Ascending aorta (tissue), 2 donors: ENCODE data around the gene LTK. TPM values are rescaled to one million over a fixed set of nuclear protein-coding genes. Genes with fewer than 3 reads are reported as not detected.

ENCODE experiments used
- DNase-seq, 2 donors: peaks; one replicate each; pipeline ENCODE4 v3.0.0-alpha.2; 2019; ENCODE audit warnings: low spot score in 2 of 2
- H3K27ac ChIP-seq, 2 donors: fragments of 200-600 bp; sonication (generic); one replicate each; pipeline ENCODE4 v1.5.1; 2016 to 2017; ENCODE audit warnings: mild to moderate bottlenecking in 1 of 2
- H3K27me3 ChIP-seq: fragments of 200-600 bp; sonication (generic); one replicate; pipeline ENCODE4 v1.5.1; 2017
- H3K36me3 ChIP-seq, 2 donors: fragments of 200-600 bp; sonication (generic); one replicate each; pipeline ENCODE4 v1.5.1; 2016
- H3K4me1 ChIP-seq, 2 donors: fragments of 200-600 bp; sonication (generic); one replicate each; pipeline ENCODE4 v1.5.1; 2016 to 2017; ENCODE audit warnings: mild to moderate bottlenecking in 1 of 2
- H3K4me3 ChIP-seq, 2 donors: fragments of 200-600 bp; sonication (generic); one replicate each; pipeline ENCODE4 v1.5.1; 2016 to 2017; ENCODE audit warnings: mild to moderate bottlenecking in 1 of 2
- H3K9me3 ChIP-seq, 2 donors: fragments of 200-600 bp; sonication (generic); one replicate each; pipeline ENCODE4 v1.5.1; 2016
- intact Hi-C: fragments of 100-400 bp; cut with DNase I; formaldehyde crosslinking; loops from one replicate; pipeline ENCODE4 v1.15.1; 2023
- total RNA-seq: library from RNA; depleted of rRNA; stranded (reverse); fragments of >200 nt; gene quantifications from one replicate; pipeline ENCODE4 v1.1.0, GENCODE V29; 2016
- TF ChIP-seq, protein P1 (sequence below), 3 experiments: fragments of 200-600 bp in 2 of 3; fragments of 450-650 bp in 1 of 3; sonication (generic) in 2 of 3; IDR thresholded peaks; one replicate each; pipeline ENCODE4 v1.5.1; 2016 to 2019; ENCODE audit warnings: antibody characterized with exemption in 3 of 3, mild to moderate bottlenecking in 1 of 3, moderate library complexity in 1 of 3

The LTK gene
- total RNA-seq, 1 donor from 2014 or later = not detected

DNA sequence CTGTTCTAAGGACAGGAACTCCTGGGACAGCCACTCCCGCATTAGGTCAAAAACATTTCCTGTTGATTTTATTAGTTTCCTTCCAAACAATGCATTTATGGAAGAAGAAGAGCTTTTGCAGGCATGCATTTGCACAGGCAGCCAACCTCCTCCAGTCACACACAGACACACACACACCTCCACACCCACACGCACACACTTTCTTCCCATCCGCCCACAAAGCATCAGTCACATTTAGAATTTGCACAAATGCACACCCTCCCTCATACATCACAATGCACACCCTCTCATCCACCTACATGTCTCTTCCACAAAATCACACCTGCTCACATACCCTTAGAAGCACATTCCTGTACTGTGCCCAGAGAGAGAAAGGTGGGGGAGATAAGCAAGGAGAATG lies 41.3 kb upstream of the LTK start:
- H3K36me3 ChIP-seq = no peaks in the 10 kb centered on the region
- H3K9me3 ChIP-seq = no peaks in the 10 kb centered on the region
- no peak overlapping the region for H3K4me3 ChIP-seq
- no peak for DNase-seq
- intact Hi-C loops = loop anchor here (10.0 kb wide), 1 partner anchor 270 kb away; the partner anchor contains the start of gene JMJD7
- peaks cover 5 to 7% of the 10 kb centered on the region in 2 donors for H3K4me1 ChIP-seq
- TF ChIP-seq, protein P1, sequence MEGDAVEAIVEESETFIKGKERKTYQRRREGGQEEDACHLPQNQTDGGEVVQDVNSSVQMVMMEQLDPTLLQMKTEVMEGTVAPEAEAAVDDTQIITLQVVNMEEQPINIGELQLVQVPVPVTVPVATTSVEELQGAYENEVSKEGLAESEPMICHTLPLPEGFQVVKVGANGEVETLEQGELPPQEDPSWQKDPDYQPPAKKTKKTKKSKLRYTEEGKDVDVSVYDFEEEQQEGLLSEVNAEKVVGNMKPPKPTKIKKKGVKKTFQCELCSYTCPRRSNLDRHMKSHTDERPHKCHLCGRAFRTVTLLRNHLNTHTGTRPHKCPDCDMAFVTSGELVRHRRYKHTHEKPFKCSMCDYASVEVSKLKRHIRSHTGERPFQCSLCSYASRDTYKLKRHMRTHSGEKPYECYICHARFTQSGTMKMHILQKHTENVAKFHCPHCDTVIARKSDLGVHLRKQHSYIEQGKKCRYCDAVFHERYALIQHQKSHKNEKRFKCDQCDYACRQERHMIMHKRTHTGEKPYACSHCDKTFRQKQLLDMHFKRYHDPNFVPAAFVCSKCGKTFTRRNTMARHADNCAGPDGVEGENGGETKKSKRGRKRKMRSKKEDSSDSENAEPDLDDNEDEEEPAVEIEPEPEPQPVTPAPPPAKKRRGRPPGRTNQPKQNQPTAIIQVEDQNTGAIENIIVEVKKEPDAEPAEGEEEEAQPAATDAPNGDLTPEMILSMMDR (IDR thresholded peaks at IDR 0.05) = no peak
- no peak overlapping the region for H3K27ac ChIP-seq
- no peaks in the 10 kb centered on the region for H3K27me3 ChIP-seq

DNA sequence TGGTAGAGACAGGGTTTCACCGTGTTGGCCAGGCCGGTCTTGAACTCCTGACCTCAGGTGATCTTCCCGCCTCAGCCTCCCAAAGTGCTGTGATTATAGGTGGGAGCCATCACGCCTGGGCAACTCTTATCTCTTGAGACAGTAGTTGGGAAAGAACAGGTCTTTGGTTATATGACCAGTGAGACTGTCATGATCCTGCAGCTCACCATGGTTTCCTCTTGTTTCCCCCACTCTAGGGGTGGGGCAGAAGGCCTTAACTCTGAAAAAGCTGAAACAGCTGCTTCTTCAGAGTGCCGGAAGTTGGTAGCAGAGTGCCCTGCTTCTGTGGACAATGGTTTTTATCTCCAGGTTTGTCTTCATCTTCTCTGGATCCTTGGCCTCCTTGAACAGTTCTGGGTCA lies 40.7 kb upstream of the LTK start:
- Histone ChIP-seq H3K4me3 (no peak overlapping the region), H3K9me3 (no peaks in the 10 kb centered on the region), H3K4me1 (peaks cover 1 to 5% of the 10 kb centered on the region in 2 donors), H3K27me3 (no peaks in the 10 kb centered on the region), H3K36me3 (no peaks in the 10 kb centered on the region), H3K27ac (no peak overlapping the region)
- intact Hi-C loops = loop anchor here (10.0 kb wide), 1 partner anchor 270 kb away; the partner anchor contains the start of gene JMJD7
- no peak for DNase-seq
- TF ChIP-seq, protein P1 (IDR thresholded peaks at IDR 0.05) = no peak

DNA sequence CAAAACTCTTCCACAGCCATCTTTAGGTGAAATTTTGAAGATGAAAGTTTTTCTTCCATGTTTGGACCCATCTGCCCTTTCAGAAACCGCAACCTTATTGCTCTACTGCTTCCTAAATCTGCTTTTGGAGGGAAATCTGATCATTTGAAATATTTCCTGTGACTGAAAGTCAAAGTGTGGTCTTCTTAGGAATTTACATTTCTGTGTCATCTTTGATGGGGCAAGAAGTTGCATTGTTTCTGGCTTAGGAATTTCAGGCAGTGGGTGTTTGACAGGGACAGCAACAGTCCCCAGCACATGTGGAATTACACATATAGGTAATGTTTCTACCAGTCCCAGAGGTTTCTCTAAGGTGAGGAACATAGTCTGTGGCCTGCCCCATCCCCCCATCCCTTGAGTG lies 40.1 kb upstream of the LTK start:
- H3K36me3 ChIP-seq = no peaks in the 10 kb centered on the region
- peaks cover 0 to 5% of the 10 kb centered on the region in 2 donors for H3K4me1 ChIP-seq
- intact Hi-C loops = loop anchor here (10.0 kb wide), 1 partner anchor 271 kb away; the partner anchor contains the start of gene JMJD7
- H3K4me3 ChIP-seq = no peak overlapping the region
- no peak for DNase-seq
- TF ChIP-seq, protein P1 (IDR thresholded peaks at IDR 0.05) = no peak
- H3K27me3 ChIP-seq = no peaks in the 10 kb centered on the region
- no peak overlapping the region for H3K27ac ChIP-seq
- H3K9me3 ChIP-seq = no peaks in the 10 kb centered on the region

DNA sequence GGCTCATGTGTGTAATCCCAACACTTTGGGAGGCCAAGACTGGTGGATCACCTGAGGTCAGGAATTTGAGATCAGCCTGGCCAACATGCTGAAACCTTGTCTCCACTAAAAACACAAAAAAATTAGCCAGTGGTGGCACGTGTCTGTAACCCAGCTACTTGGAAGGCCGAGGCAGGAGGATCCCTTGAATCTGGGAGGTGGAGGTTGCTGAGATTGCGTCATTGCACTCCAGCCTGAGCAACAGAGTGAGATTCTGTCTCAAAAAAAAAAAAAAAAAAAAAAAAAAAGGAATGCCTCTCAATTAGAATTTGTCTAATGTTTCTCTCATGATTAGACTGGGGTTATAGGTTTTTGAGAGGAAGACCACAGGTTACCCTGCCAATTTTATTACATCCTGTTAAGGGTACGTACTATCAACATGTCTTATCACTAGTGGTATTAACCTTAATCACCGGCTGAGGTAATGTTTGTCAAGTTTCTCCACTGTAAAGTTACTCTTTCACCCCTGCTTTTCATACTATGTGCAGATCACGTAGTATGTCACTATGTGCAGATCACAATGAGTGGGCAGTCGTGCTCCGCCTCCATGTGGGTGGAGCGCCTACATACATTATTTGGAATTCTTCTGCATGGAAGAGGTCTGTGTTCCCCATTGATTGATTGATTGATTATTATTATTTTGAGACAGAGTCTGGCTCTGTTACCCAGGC lies 36.6 kb upstream of the LTK start:
- no peak overlapping the region for H3K27ac ChIP-seq
- intact Hi-C loops = loop anchor here (10.0 kb wide), 1 partner anchor 275 kb away; the partner anchor contains the start of gene JMJD7

DNA sequence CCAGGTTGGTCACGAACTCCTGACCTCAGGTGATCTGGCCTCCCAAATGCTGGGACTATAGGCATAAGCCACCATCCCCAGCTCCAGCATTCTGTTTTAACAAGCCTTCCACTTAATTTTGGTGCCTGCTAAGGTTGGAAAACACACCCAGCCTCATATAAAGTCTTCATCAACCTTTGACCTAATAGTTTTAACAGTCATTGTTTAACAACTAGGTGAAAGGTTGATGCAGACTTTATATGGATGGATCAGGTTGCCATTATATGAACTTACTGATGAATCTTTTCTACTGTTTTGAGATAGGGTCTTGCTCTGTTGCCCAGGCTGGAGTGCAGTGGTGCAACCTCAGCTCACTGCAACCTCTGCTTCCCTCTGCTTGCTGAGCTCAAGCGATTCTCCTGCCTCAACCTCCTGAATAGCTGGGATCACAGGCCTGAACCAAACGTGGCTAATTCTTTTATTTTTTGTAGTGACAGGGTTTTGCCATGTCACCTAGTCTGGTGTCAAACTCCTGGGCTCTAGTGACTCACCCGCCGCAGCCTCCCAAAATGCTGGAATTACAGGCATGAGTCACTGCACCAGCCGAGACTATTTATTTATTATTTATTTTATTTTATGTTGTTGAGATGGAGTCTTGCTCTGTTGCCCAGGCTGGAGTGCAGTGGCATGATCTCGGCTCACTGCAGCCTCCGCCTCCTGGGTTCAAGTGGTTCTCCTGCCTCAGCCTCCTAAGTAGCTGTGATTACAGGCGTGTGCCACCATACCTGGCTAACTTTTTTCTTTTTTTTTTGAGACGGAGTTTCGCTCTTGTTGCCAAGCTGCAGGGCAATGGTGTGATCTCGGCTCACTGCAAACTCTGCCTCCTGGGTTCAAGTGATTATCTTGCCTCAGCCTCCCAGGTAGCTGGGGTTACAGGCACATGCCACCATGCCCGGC lies 33.5 kb upstream of the LTK start:
- Histone ChIP-seq H3K4me1 (peaks cover 0 to 5% of the 10 kb centered on the region in 2 donors), H3K36me3 (no peaks in the 10 kb centered on the region), H3K27ac (no peak overlapping the region), H3K27me3 (no peaks in the 10 kb centered on the region), H3K9me3 (no peaks in the 10 kb centered on the region), H3K4me3 (no peak overlapping the region)
- intact Hi-C loops = no loop called here
- TF ChIP-seq, protein P1 (IDR thresholded peaks at IDR 0.05) = no peak
- no peak for DNase-seq

More for the DNA sequence above, 36.6 kb upstream of the LTK start:
- no peak for DNase-seq
- H3K4me1 ChIP-seq = no peaks in the 10 kb centered on the region
- no peaks in the 10 kb centered on the region for H3K9me3 ChIP-seq
- H3K27me3 ChIP-seq = no peaks in the 10 kb centered on the region
- TF ChIP-seq, protein P1 (IDR thresholded peaks at IDR 0.05) = no peak
- H3K36me3 ChIP-seq = no peaks in the 10 kb centered on the region
- no peak overlapping the region for H3K4me3 ChIP-seq
